HG03135 (cell line): ENCODE data around the gene TMEM190.
"Not testable (repeated sequence)": the region's sequence is repeated elsewhere in the genome, so short reads cannot be mapped to it uniquely, and the experiment has no call there.

Experiments
- ATAC-seq: cut with Tn5 transposase; IDR thresholded peaks from one replicate; pipeline ENCODE4 v1.9.1; 2021; ENCODE audit warnings: mild to moderate bottlenecking, moderate library complexity; ENCODE audit not compliant: unreplicated experiment

The TMEM190 gene

GRCh38 chr19:55376241-55376933 is at the start of gene TMEM190:
Gene TMEM190 (plus strand): TSS chr19:55376826. CDS start chr19:55376854, 28 bp downstream.
- ATAC-seq, result no peak

GRCh38 chr19:55328774-55329318 is 47.8 kb upstream of the TMEM190 start:
- not testable (repeated sequence) for ATAC-seq

GRCh38 chr19:55329791-55330190 is 46.8 kb upstream of the TMEM190 start:
- ATAC-seq, result not testable (repeated sequence)

- ATAC-seq, result no peak
Measured at GRCh38 chr19:55333870-55334269, 42.8 kb upstream of the TMEM190 start.

GRCh38 chr19:55336101-55336500 is 40.5 kb upstream of the TMEM190 start:
- ATAC-seq, result no peak

GRCh38 chr19:55339105-55339888 is 37.3 kb upstream of the TMEM190 start, which contains the start of gene KMT5C:
Gene KMT5C (plus strand): TSS chr19:55339876. CDS start chr19:55341937, 2,061 bp downstream.
- peak; percentile 80 for ATAC-seq

GRCh38 chr19:55339889-55340783 is 36.5 kb upstream of the TMEM190 start:
- ATAC-seq, result no peak

- ATAC-seq, result no peak
Measured at GRCh38 chr19:55340784-55341147, 35.9 kb upstream of the TMEM190 start.

GRCh38 chr19:55341171-55341588 is 35.4 kb upstream of the TMEM190 start:
- no peak for ATAC-seq

GRCh38 chr19:55341595-55342531 is 34.8 kb upstream of the TMEM190 start:
- ATAC-seq, result no peak

- ATAC-seq, result no peak
Measured at GRCh38 chr19:55344444-55344843, 32.2 kb upstream of the TMEM190 start.

GRCh38 chr19:55345101-55345817 is 31.4 kb upstream of the TMEM190 start:
- ATAC-seq, result no peak

GRCh38 chr19:55345818-55346724 is 30.6 kb upstream of the TMEM190 start:
- no peak for ATAC-seq

- no peak for ATAC-seq
Measured at GRCh38 chr19:55346725-55347441, 29.7 kb upstream of the TMEM190 start.

GRCh38 chr19:55347442-55348009 is 29.1 kb upstream of the TMEM190 start:
- ATAC-seq, result no peak

GRCh38 chr19:55348317-55349034 is 28.1 kb upstream of the TMEM190 start:
- ATAC-seq, result no peak
